ENCODE measurements around the gene PDE4D. TPM values are rescaled to one million over a fixed set of nuclear protein-coding genes. Genes with fewer than 3 reads are reported as not detected.

PDE4D gene
- total RNA-seq, 1 donor from 2014 or later: 85.8 TPM

DNA sequence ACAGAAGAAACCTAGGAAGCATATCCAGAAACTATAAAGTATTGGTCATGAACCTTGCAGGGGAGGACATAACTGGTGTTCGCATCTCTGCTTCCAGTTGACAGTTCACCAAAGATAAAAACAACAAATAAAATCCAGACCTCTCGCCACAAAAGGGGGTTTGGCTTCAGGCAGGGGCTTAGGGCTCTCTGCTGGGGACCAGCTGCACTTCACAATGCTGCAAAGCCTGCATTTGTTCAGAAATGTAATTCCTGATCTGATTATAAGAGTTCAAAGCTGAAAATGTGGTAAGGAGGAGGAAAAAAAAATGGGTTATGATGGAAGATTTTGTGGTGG is 79.0 kb downstream of the PDE4D start:
- H3K4me1 ChIP-seq: no peaks in the 10 kb centered on the region
- H3K9me3 ChIP-seq: no peaks in the 10 kb centered on the region
- H3K4me3 ChIP-seq: no peak overlapping the region
- H3K27me3 ChIP-seq: peaks cover 9% of the 10 kb centered on the region
- no peaks in the 10 kb centered on the region for H3K36me3 ChIP-seq
- no peak overlapping the region for H3K27ac ChIP-seq
- DNase-seq (no peak), ATAC-seq (no peak)
- TF ChIP-seq, protein P1, sequence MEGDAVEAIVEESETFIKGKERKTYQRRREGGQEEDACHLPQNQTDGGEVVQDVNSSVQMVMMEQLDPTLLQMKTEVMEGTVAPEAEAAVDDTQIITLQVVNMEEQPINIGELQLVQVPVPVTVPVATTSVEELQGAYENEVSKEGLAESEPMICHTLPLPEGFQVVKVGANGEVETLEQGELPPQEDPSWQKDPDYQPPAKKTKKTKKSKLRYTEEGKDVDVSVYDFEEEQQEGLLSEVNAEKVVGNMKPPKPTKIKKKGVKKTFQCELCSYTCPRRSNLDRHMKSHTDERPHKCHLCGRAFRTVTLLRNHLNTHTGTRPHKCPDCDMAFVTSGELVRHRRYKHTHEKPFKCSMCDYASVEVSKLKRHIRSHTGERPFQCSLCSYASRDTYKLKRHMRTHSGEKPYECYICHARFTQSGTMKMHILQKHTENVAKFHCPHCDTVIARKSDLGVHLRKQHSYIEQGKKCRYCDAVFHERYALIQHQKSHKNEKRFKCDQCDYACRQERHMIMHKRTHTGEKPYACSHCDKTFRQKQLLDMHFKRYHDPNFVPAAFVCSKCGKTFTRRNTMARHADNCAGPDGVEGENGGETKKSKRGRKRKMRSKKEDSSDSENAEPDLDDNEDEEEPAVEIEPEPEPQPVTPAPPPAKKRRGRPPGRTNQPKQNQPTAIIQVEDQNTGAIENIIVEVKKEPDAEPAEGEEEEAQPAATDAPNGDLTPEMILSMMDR (IDR thresholded peaks at IDR 0.05): no peak
- intact Hi-C loops (cut with DNase I): no loop called here

DNA sequence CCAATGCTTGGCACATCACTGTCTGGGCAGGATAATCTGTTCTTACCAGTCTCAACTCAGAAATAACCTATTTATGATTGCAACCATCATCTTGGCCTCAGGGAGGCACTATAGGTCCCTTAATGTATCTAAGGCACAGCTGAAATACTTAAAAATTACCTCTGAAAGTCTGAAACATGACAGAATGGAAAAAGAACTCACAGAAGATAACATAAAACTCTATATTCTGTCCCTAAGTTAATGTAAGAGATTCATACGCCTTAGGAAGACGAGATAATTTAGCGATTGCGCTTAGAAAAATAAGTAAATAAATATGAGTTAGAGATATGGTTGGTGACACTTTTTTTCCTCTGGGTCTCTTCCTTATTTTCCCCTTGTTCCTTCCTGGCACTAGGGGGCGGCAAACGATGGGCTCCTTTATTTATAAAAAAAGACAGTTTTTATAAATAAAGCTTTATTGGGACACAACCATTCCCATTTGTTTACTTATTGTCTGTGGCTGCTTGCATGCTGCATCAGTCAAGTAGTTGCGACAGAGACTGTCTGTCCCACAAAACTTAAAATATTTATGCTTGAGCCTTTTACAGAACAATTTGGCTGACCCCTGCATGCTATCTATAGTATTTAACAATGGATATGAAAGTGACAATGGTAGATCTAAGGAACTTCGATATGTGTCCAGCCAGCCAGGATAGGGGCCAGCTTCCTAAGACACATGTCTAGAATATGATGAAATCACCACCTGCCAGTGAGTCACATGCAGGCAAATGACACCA is 79.6 kb downstream of the PDE4D start:
- TF ChIP-seq, protein P1 (IDR thresholded peaks at IDR 0.05): peak; percentile 50
- H3K9me3 ChIP-seq: no peaks in the 10 kb centered on the region
- DNase-seq (no peak), ATAC-seq (peak; percentile 67)
- no peak overlapping the region for H3K27ac ChIP-seq
- no peak overlapping the region for H3K4me3 ChIP-seq
- H3K4me1 ChIP-seq: no peaks in the 10 kb centered on the region
- H3K27me3 ChIP-seq: peaks cover 9% of the 10 kb centered on the region
- no peaks in the 10 kb centered on the region for H3K36me3 ChIP-seq
- intact Hi-C loops (cut with DNase I): no loop called here

DNA sequence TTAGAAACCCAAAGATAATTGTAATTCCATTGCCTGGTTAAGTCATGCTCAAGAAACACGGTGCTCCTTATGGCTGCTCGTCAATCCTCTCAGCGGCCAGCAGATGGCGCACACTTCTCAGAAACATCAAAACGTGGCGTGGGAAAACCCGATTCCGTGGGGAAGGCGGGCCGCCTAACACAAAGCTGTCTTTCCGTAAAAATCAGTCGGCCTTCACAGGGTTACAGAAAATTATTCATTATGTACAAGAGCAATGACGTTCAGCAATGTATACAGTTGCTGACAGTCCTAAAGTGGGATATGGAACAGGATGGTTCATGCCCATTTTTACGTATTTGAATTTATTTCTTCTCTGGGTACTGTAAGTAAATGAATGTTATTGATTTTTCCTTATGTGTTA is 83.5 kb downstream of the PDE4D start:
- ATAC-seq (peak; percentile 85), DNase-seq (peak; percentile 83)
- Histone ChIP-seq H3K4me1 (no peaks in the 10 kb centered on the region), H3K27ac (no peak overlapping the region), H3K9me3 (no peaks in the 10 kb centered on the region), H3K36me3 (no peaks in the 10 kb centered on the region), H3K4me3 (no peak overlapping the region), H3K27me3 (peaks cover 9% of the 10 kb centered on the region)
- TF ChIP-seq, protein P1 (IDR thresholded peaks at IDR 0.05): peak; percentile 95
- intact Hi-C loops (cut with DNase I): no loop called here

DNA sequence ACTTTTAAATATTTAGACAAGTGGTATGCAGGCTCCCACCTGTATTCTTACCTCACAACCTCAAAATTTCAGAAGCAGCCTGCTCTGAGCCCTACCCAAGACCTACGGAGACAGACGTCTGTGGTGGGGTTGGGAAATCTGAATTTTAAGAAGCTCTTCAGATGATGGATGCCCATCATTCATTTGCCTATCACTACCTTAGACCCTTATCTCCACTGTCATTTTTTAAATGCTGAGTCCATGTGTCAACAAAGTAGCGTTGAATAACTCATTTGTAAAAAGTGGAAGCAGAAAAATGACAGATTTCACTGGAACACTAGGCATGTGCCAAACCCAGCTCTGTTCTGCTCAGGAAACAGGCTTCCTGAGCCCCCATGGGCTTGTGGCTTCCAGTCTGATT is 85.7 kb downstream of the PDE4D start:
- Histone ChIP-seq H3K9me3 (no peaks in the 10 kb centered on the region), H3K36me3 (no peaks in the 10 kb centered on the region), H3K4me1 (no peaks in the 10 kb centered on the region), H3K27me3 (peaks cover 9% of the 10 kb centered on the region), H3K4me3 (no peak overlapping the region), H3K27ac (no peak overlapping the region)
- TF ChIP-seq, protein P1 (IDR thresholded peaks at IDR 0.05): no peak
- DNase-seq (no peak), ATAC-seq (no peak)
- intact Hi-C loops (cut with DNase I): no loop called here

DNA sequence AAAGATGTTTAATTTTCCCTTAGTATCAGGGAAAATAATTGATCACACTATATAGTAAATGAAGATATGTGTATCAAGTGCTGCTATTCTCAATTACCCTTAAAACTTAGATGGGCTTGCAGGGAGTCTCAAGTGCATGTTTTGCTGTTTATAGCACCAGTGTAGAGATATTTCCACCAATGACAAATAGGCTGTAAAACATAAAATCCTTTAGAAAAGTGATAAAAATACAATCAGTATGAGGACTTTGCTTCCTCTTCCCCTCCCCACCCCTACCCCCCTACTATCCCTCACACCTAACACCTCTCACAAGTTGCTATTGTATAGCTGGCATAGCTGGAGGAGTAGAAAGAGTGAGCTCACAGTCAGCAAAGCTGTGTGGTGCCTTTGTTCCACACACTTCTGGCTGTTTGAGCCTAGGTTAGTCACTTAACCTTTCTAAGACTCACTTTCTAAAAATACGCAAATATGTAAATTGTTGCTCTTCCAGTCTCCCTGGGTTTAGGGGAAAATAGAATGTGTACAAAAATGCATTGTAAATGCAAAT is 93.1 kb downstream of the PDE4D start:
- Histone ChIP-seq H3K4me3 (no peak overlapping the region), H3K9me3 (no peaks in the 10 kb centered on the region), H3K36me3 (no peaks in the 10 kb centered on the region), H3K4me1 (peaks cover 17% of the 10 kb centered on the region), H3K27ac (no peak overlapping the region), H3K27me3 (no peaks in the 10 kb centered on the region)
- TF ChIP-seq, protein P1 (IDR thresholded peaks at IDR 0.05): no peak
- no peak for ATAC-seq
- intact Hi-C loops (cut with DNase I): no loop called here
- DNase-seq: no peak

All from upper lobe of right lung (tissue), 1 donor.